HG02938 (cell line): ENCODE results near the gene SH3GL3.

Experiments used
- ATAC-seq: cut with Tn5 transposase; IDR thresholded peaks from one replicate; pipeline ENCODE4 v1.9.1; 2021; ENCODE audit warnings: mild to moderate bottlenecking, moderate library complexity; ENCODE audit not compliant: unreplicated experiment

Gene SH3GL3, protein sequence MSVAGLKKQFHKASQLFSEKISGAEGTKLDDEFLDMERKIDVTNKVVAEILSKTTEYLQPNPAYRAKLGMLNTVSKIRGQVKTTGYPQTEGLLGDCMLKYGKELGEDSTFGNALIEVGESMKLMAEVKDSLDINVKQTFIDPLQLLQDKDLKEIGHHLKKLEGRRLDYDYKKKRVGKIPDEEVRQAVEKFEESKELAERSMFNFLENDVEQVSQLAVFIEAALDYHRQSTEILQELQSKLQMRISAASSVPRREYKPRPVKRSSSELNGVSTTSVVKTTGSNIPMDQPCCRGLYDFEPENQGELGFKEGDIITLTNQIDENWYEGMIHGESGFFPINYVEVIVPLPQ

GRCh38 chr15:83446904-83447709 lies at the start of gene SH3GL3:
Gene SH3GL3 (plus strand): TSS chr15:83447341. CDS start chr15:83447534, 193 bp downstream.
- no peak for ATAC-seq

DNA sequence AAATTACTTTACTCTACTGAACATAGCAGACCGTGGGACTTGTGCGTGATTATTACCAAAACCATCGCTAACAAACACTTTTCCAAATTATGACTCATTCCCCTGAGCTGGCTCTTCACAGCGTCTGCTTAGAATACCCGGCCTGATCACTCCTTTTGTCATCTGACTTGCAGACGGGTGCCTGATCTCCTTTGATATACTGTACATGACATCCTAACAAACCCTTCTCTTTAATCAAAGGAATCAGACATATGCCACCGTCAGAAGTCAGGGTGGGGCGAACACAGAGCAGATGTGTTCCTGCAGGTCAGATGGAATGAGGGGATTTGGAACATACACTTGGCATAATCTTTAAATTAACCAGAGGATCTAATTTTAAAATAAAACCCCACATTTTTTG lies 48.5 kb upstream of the SH3GL3 start:
- no peak for ATAC-seq

DNA sequence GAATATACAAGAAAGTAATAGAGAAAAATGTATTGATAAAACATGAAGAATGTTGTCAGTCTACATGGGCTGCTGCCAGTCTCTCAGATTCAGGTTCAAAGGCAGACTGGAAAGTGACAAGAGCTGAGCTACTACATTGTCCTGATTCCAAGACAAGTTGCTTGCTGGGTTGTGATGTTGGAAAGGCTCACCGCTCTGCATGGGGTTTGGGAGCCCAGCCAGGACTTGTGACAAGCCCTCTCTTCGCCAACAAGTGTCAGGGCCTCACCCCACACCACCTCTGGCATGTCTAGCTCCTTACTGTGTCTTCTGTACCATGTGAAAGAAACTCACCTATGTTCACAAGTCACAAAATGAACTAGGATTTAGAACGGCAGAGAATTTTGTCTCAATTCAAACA lies 43.0 kb upstream of the SH3GL3 start:
- ATAC-seq: no peak

GRCh38 chr15:83410532-83410931 lies 36.6 kb upstream of the SH3GL3 start:
- ATAC-seq: no peak

- no peak for ATAC-seq
Observed at GRCh38 chr15:83413054-83413719, 34.0 kb upstream of the SH3GL3 start.

GRCh38 chr15:83422081-83422480 lies 25.1 kb upstream of the SH3GL3 start:
- ATAC-seq: no peak

- ATAC-seq: no peak
Observed at GRCh38 chr15:83422541-83422940, 24.6 kb upstream of the SH3GL3 start.

GRCh38 chr15:83424101-83424500 lies 23.0 kb upstream of the SH3GL3 start:
- ATAC-seq: no peak

GRCh38 chr15:83430441-83430840 lies 16.7 kb upstream of the SH3GL3 start:
- no peak for ATAC-seq

DNA sequence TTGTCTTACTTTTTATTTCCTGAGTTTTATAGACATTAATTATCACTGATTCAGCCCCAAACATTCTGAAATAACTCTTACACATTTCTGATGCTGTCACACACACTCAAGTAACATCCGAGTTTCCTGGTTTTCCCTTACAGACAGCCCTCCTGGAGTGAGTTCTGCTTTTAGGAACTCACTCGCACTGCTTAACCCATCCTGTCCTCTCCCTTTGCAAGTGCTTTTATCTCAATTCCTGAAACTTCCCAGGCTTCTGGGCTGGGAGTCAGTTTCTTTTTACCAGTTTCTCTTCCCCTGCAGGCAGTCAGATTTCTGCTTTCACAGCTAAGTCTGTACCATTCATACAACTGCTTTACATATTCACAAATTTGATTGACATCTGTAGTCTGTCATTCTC lies 15.6 kb upstream of the SH3GL3 start:
- no peak for ATAC-seq

DNA sequence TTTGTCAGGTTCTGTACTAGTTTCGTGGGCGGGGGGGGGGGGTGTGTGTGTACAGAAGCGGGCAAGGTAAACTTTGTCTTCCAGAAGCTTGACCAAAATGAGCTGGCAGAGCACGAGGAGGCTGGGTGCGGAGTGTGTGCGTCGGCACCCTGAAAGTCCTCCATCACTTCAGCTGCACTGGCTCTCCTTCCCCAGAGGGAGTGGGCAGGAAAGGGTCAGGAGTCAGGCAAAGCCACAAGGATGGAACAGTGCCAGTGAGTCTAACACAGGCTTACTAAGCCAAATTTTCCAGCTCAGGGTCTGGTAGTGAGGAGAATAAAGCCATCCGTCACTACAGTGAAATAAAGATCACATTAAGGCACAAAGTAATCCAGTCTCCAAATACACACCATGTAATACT lies 11.9 kb upstream of the SH3GL3 start:
- ATAC-seq: no peak

DNA sequence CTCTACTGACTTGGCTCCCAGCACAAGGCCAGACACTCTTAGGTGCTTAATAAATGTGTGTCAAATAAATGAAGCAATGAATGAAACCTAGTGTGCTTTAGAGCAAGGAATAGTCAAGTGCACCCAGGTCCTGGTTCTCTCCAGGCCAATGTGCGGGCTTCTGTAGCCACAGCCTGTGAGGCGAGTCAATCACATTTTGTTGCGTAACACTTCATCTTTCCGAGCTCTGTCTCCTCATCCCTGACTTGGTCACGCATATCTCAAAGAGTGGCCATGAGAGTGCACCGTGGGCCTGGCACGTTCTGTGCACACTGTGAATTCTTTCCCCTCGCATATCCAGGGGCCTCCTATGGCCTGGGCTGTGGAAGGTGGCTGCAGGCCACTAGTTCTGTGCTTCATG lies 11.4 kb upstream of the SH3GL3 start:
- ATAC-seq: no peak

DNA sequence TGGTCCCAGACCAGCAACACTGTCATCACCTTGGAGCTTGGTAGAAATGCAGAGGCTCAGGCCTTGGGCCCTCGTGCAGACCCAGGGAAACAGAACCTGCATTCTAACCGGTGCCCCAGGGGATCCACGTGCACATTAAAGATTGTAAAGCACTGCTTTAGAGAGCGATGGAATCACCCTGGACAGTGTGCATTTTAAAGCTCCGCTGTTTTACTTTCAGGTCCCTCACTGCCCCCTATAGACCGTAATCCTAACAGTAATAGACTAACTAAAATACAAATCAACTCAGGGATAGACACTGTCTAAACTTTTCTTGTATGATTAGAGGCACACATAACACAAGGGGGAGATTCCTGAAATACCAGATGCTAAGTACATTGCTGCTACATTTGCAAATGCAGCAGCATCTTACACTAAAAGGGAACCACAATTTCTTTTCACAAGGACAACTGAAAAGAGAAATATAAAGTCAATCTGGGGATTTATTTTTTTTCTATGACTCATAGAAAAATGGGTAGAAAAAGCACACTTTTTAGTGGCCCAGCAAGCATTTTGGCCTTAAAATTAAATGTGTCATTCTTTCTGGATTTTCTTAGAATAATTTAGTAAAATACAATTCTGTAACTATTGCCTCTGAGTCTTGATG lies 10.5 kb upstream of the SH3GL3 start:
- no peak for ATAC-seq

- no peak for ATAC-seq
Observed at GRCh38 chr15:83443076-83443847, 3.9 kb upstream of the SH3GL3 start.

- ATAC-seq: no peak
Observed at GRCh38 chr15:83444936-83445335, 2.2 kb upstream of the SH3GL3 start.

DNA sequence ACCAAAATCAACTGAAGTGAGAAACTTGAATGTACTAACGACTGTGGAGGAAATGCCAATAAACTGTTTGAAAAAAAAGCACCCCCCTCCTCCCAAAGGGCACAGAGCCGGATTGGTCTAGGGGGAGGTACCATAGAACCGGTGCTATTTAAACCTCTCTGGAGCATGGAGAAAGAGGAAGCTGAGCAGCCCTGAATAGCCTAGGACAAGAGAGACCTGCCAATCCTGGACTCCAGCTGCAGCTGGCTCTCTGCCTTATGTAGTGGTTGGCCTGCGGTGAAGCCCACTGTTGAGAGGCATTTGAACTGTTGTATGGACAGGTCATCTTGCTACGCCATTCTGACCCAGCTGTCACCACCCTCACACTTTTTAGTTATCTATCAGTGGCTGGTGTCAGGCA lies 1.5 kb upstream of the SH3GL3 start:
- ATAC-seq: no peak

DNA sequence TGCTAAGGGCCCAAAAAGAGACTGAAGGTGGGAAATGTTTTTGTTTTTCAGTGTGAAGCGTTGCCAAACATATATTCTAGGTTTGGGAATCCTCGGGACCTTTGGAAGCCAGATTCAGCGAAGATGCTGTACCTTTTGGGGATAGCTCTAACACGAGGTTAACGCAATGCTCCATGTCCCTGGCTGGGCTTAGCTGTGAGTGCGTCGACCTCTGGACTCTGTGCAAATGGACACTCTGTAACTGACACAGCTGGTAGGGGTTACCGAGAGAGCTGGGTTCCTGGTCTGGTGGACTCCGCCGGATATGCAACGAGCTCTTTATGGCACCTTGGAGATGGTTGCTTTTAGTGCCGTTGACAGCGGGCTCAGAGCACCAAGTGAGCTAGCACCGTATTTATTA lies 724 bp upstream of the SH3GL3 start:
- ATAC-seq: no peak

GRCh38 chr15:83449250-83449671 lies 2.1 kb downstream of the SH3GL3 start:
- no peak for ATAC-seq

GRCh38 chr15:83449937-83450506 lies 2.9 kb downstream of the SH3GL3 start:
- ATAC-seq: no peak

DNA sequence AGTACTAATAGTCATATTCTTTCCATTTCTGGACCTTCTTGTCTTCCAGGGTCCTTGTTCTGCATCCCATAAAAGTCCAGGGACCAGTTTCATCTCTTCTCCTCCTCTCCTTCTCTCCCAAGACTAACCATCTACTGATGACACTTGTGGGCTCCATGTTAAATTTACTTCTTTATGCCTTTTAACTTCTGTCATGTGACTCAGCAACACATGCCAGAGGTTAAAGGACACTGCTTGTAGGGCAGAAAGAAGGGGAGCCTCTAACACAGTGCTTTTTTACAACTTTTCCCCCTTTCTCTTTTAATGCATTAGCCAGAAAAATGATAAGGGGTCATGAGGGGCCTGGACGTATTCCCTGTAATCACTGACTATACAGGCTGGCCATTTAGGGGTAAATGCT lies 10.0 kb downstream of the SH3GL3 start:
- no peak for ATAC-seq
